ENCODE results near the gene MUC5B. TPM values are rescaled to one million over a fixed set of nuclear protein-coding genes. Genes with fewer than 3 reads are reported as not detected.

The MUC5B gene
- total RNA-seq, 1 donor from 2014 or later = not detected

- H3K27me3 Mint-ChIP-seq (ENCODE audit: low read depth, unreplicated experiment) = peaks cover 6% of the 10 kb centered on the region
- peaks cover 12% of the 10 kb centered on the region for H3K9me3 Mint-ChIP-seq (ENCODE audit: unreplicated experiment)
These were observed 32.3 kb downstream of the MUC5B start for GRCh38 chr11:1255151-1255550.

GRCh38 chr11:1256257-1257045 lies 33.6 kb downstream of the MUC5B start:
- H3K4me2 ChIP-seq (ENCODE audit: low read length) = no peak overlapping the region
- peaks cover 1% of the 10 kb centered on the region for H3K9me3 ChIP-seq (ENCODE audit: insufficient read depth, low read depth, low read length)
- H3K27me3 Mint-ChIP-seq (ENCODE audit: low read depth, unreplicated experiment) = peaks cover 4% of the 10 kb centered on the region
- H3K27ac ChIP-seq (ENCODE audit: low read depth, low read length) = no peak overlapping the region
- no peaks in the 10 kb centered on the region for H3K36me3 ChIP-seq (ENCODE audit: insufficient read depth, low read length)
- H3K4me3 Mint-ChIP-seq (ENCODE audit: unreplicated experiment) = no peak overlapping the region
- H3K4me1 ChIP-seq (ENCODE audit: insufficient read depth, low read length) = no peaks in the 10 kb centered on the region
- H3K9me3 Mint-ChIP-seq (ENCODE audit: unreplicated experiment) = peaks cover 7% of the 10 kb centered on the region
- no peak overlapping the region for H3K27ac Mint-ChIP-seq (ENCODE audit: unreplicated experiment)
- H3K79me2 ChIP-seq (ENCODE audit: insufficient read depth, low read length) = no peaks in the 10 kb centered on the region
- no peak overlapping the region for H2AFZ ChIP-seq (ENCODE audit: low read depth, low read length)
- DNase-seq (ENCODE audit: low read depth) = no peak
- no peaks in the 10 kb centered on the region for H3K27me3 ChIP-seq (ENCODE audit: insufficient read depth, low read length)
- FAIRE-seq = no peak
- H3K4me3 ChIP-seq (ENCODE audit: insufficient read depth, low read depth, low read length) = no peak overlapping the region
- TF ChIP-seq CTCF (IDR thresholded peaks at IDR 0.05; ENCODE audit: insufficient read depth, low read depth, low read length) = no peak
- H3K4me1 Mint-ChIP-seq (ENCODE audit: low read depth, unreplicated experiment) = no peaks in the 10 kb centered on the region
- peaks cover 3% of the 10 kb centered on the region for H3K36me3 Mint-ChIP-seq (ENCODE audit: low read depth, unreplicated experiment)
- no peak overlapping the region for H3K9ac ChIP-seq (ENCODE audit: low read length)
- no peaks in the 10 kb centered on the region for H4K20me1 ChIP-seq (ENCODE audit: insufficient read depth, low read length)

More at GRCh38 chr11:1255151-1255550, 32.3 kb downstream of the MUC5B start:
- Mint-ChIP-seq H3K4me1 (ENCODE audit: low read depth, unreplicated experiment) (no peaks in the 10 kb centered on the region), H3K4me3 (ENCODE audit: unreplicated experiment) (no peak overlapping the region), H3K36me3 (ENCODE audit: low read depth, unreplicated experiment) (peaks cover 3% of the 10 kb centered on the region), H3K27ac (ENCODE audit: unreplicated experiment) (no peak overlapping the region)
- H3K9me3 ChIP-seq (ENCODE audit: insufficient read depth, low read depth, low read length) = peaks cover 5% of the 10 kb centered on the region
- no peaks in the 10 kb centered on the region for H3K4me1 ChIP-seq (ENCODE audit: insufficient read depth, low read length)
- no peak overlapping the region for H2AFZ ChIP-seq (ENCODE audit: low read depth, low read length)
- H3K4me3 ChIP-seq (ENCODE audit: insufficient read depth, low read depth, low read length) = no peak overlapping the region
- FAIRE-seq (no peak), DNase-seq (ENCODE audit: low read depth) (no peak)
- no peaks in the 10 kb centered on the region for H3K79me2 ChIP-seq (ENCODE audit: insufficient read depth, low read length)
- no peaks in the 10 kb centered on the region for H4K20me1 ChIP-seq (ENCODE audit: insufficient read depth, low read length)
- no peak overlapping the region for H3K9ac ChIP-seq (ENCODE audit: low read length)
- no peaks in the 10 kb centered on the region for H3K27me3 ChIP-seq (ENCODE audit: insufficient read depth, low read length)
- no peak overlapping the region for H3K4me2 ChIP-seq (ENCODE audit: low read length)
- no peak for TF ChIP-seq CTCF (IDR thresholded peaks at IDR 0.05; ENCODE audit: insufficient read depth, low read depth, low read length)
- no peak for TF ChIP-seq EZH2 (IDR thresholded peaks at IDR 0.05; ENCODE audit: insufficient read depth, low read length)
- H3K27ac ChIP-seq (ENCODE audit: low read depth, low read length) = no peak overlapping the region
- H3K36me3 ChIP-seq (ENCODE audit: insufficient read depth, low read length) = no peaks in the 10 kb centered on the region

- Mint-ChIP-seq H3K4me3 (ENCODE audit: unreplicated experiment) (no peak overlapping the region), H3K27ac (ENCODE audit: unreplicated experiment) (no peak overlapping the region), H3K36me3 (ENCODE audit: low read depth, unreplicated experiment) (peaks cover 3% of the 10 kb centered on the region), H3K9me3 (ENCODE audit: unreplicated experiment) (peaks cover 4% of the 10 kb centered on the region), H3K27me3 (ENCODE audit: low read depth, unreplicated experiment) (peaks cover 4% of the 10 kb centered on the region), H3K4me1 (ENCODE audit: low read depth, unreplicated experiment) (no peaks in the 10 kb centered on the region)
- no peak for TF ChIP-seq EZH2 (IDR thresholded peaks at IDR 0.05; ENCODE audit: insufficient read depth, low read length)
- no peak for TF ChIP-seq CTCF (IDR thresholded peaks at IDR 0.05; ENCODE audit: insufficient read depth, low read depth, low read length)
- no peaks in the 10 kb centered on the region for H3K36me3 ChIP-seq (ENCODE audit: insufficient read depth, low read length)
- H3K27ac ChIP-seq (ENCODE audit: low read depth, low read length) = no peak overlapping the region
- H3K9ac ChIP-seq (ENCODE audit: low read length) = no peak overlapping the region
- DNase-seq (ENCODE audit: low read depth) = no peak
- no peaks in the 10 kb centered on the region for H3K27me3 ChIP-seq (ENCODE audit: insufficient read depth, low read length)
- H3K4me3 ChIP-seq (ENCODE audit: insufficient read depth, low read depth, low read length) = no peak overlapping the region
- no peaks in the 10 kb centered on the region for H3K9me3 ChIP-seq (ENCODE audit: insufficient read depth, low read depth, low read length)
- H3K79me2 ChIP-seq (ENCODE audit: insufficient read depth, low read length) = no peaks in the 10 kb centered on the region
- no peaks in the 10 kb centered on the region for H3K4me1 ChIP-seq (ENCODE audit: insufficient read depth, low read length)
- H2AFZ ChIP-seq (ENCODE audit: low read depth, low read length) = no peak overlapping the region
- no peaks in the 10 kb centered on the region for H4K20me1 ChIP-seq (ENCODE audit: insufficient read depth, low read length)
- no peak for FAIRE-seq
- H3K4me2 ChIP-seq (ENCODE audit: low read length) = no peak overlapping the region
These were observed 34.5 kb downstream of the MUC5B start for GRCh38 chr11:1257366-1257765.

Data from astrocyte (in vitro differentiated cells and primary cell).